SKM-1 (cell line): Measurements from ENCODE around the gene P3H1.
"Not testable (repeated sequence)": the region's sequence is repeated elsewhere in the genome, so short reads cannot be mapped to it uniquely, and the experiment has no call there.

Experiments
- DNase-seq: peaks from one replicate; lab custom pipeline; 2025; ENCODE audit not compliant: unreplicated experiment; lab: John Stamatoyannopoulos, UW

The P3H1 gene

DNA sequence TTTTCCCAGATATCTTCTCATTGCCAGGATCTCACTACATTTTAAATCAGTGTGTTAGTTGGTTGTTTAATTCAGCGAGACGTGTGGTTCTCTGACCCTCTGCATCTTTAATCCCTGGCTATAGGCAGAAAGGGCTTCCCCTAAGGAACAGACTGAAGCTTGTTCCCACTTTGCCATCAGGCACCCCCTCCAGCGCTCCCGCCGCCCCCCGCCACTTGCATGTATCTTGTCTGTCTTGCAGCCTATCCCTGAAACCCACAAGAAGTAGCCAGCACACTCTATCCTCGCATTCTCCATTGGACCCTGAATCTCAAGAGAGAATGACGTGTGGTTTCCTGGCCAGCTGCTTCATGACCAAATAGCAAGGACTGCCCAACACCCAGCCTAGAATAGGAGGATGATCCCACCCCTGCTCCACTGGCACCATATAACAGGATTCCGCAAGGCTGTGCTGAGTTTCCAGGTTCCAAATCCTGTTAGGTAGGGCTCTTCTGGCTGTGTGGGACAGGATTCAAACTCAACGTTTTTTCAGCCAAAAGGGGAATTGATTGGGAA lies 34.6 kb downstream of the P3H1 start:
- DNase-seq: no peak

DNA sequence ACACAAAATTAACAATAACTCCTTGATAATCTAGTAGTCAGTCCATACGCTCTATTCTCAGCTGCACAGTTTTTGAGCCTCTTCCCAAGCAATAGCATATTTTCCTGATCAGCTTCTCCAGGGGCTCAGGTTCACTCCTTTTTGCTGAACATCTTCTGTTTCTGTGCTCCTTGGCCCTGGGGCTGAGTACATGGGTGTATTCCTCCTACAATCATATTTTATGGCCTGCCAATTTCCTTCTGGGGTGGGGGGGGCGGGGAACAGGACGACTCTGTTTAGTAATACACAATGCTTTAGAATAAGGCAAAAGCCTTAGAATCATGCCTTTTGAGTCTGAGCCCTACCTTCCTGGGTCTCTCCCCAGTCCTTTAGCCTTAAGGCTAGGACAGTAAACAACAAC lies 35.2 kb downstream of the P3H1 start:
- DNase-seq: no peak

DNA sequence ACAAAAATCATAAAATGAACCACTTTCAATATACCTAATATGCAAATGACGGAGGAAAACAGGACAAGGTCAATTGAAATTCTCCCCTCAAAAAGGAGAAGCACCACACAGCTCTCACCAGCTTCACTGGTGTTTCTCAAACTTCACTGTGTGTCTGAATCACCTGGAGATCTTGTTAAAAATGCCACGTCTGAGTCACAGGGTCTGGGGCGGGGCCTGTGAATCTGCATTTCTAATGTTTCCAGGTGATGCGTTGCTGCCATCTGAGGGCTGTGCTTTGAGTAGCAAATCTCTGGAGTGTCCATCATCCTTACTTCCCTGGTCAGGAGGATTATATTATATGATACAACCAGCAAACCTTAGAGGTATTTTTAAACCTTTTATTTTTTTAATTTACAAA lies 35.8 kb downstream of the P3H1 start:
- DNase-seq: no peak

DNA sequence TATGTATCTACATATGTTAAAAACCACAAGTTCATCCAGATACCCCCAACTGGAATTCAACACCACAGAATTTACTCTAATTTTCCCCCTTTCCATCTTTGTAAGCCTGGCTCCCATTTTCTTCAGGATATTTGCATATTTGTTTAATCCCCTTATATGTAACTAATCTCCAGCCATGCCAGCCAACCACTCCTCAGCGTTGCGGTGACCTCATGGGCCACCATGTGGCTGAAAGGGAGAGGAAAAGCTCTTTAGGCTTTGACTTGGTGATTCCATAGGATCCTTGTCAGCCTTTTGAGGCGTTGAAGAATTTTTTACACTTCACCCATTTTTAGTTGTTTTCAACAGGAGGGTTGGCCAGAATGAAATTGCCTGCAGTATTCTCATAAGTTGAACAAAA lies 36.8 kb downstream of the P3H1 start:
- no peak for DNase-seq

DNA sequence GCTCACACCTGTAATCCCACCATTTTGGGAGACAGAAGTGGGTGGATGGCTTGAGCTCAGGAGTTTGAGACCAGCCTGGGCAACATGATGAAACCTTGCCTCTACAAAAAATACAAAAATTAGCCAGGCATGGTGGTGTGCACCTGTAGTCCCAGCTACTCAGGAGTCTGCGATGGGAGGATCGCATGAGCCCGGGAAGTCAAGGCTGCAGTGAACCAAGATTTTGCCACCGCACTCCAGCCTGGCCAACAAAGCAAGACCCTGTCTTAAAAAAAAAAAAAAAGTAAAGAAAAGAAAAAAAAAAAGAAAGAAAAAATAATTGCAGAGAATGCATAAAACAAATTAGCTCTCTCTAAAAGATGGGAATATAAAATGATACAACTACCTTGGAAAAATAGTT lies 41.0 kb downstream of the P3H1 start:
- DNase-seq: not testable (repeated sequence)

DNA sequence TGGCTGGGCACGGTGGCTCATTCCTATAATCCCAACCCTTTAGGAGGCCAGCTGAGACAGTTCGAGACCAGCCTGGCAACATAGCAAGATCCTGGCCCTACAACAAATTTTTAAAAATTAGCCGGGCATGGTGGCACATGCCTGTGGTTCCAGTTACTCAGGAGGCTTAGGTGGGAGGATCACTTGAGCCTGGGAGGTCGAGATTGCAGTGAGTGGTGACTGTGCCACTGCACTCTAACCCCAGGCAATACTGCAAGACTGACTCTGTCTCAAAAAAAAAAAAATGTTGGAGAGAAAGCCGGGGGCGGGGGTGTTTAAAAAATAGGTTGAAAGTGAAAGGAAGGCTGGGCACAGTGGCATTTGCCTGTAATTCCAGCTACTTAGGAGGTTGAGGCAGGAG lies 43.3 kb downstream of the P3H1 start:
- no peak for DNase-seq

GRCh38 chr1:42722403-42722802 lies 44.4 kb downstream of the P3H1 start:
- not testable (repeated sequence) for DNase-seq

- DNase-seq: no peak
Measured at GRCh38 chr1:42721926-42722325, 44.9 kb downstream of the P3H1 start.

- no peak for DNase-seq
Measured at GRCh38 chr1:42720868-42721267, 46.0 kb downstream of the P3H1 start.

DNA sequence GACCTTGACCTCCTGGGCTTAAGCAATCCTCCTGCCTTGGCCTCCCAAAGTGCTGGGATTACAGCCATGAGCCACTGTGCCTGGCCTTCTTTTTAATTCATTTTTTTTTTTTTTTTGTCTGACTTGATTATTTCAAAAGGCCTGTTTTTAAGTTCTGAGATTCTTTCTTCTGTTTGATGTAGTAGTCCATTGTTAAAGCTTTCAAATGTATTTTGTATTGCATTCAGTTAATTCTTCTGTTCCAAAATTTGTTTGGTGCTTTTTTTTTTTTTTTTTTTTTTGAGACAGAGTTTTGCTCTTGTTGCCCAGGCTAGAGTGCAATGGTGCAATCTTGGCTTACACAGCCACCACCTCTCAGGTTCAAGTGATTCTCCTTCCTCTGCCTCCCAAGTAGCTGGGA lies 52.4 kb downstream of the P3H1 start:
- not testable (repeated sequence) for DNase-seq

DNA sequence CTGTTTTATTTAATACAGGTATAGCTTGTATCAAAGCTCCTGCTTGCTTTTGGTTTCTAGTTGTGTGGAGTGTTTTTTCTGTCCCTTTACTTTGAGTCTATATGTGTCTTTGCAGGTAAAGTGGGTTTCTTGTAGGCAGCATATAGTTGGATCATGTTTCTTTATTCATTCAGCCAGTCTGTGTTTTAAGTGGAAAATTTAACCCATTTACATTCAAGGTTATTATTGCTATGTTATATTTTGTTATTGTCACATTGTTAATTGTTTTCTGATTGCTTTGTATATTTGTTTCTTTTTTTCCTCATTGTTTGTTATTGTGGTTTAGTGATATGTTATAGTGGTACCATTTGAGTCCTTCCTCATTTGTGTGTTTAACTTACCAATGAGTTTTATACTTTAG lies 53.5 kb downstream of the P3H1 start:
- no peak for DNase-seq

DNA sequence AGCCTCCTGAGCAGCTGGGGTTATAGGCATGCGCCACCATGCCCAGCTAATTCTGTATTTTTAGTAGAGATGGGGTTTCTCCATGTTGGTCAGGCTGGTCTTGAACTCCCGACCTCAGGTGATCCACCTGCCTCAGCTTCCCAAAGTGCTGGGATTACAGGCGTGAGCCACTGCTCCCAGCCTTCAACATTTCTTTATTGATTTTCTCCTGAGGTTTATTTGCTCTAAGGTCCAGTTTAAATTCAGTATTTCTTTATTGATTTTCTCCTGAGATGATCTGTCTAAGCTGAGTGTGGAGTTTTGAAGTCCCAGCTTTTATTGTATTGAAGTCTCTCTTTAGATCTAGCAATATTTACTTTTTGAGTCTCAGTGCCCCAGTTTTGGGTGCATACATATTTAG lies 54.0 kb downstream of the P3H1 start:
- not testable (repeated sequence) for DNase-seq

DNA sequence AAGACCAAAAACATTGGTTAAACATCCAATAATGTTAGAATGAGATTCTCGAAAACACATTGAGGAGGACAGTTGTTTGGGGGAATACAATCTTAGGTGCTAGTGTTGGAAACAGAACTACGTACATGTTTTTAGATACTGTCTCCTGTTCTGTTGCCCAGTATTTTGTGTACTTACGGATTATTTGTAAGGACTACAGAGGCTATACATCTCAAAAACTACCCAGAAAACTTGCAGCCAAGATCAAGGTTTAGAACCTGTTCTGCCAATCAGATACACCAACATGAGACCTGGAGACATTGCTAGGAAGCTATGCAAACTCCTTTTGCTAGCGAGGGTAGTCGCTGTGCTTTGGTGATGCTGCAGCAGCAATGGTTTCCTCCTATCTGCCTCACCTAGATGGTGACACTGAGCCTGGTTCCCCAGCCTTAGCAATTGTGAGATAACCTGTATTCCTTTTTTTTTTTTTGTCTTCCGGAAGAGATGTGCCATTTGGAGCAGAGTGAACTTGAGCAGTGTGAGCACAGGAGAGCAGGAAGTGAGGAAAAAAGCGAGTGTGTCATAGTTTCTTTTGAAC lies 62.9 kb downstream of the P3H1 start:
- no peak for DNase-seq

DNA sequence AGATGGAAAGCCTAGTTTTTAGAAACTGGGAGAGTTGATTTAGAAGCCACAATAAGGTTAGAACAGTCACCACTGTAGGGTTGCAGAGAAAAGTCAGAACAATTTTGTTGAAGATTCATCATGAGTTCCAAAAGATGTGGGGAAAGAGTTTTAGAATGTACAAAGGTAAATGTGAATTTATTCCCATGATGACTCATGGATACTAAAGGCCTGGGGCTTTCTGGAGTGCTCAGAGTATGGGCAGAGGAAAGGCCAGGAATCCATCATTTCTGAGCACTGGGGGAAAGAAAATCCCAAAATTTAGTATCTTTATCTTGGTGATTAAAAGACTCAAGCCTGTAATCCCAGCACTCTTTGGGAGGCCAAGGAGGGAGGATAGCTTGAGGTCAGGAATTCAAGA lies 66.8 kb downstream of the P3H1 start:
- no peak for DNase-seq

DNA sequence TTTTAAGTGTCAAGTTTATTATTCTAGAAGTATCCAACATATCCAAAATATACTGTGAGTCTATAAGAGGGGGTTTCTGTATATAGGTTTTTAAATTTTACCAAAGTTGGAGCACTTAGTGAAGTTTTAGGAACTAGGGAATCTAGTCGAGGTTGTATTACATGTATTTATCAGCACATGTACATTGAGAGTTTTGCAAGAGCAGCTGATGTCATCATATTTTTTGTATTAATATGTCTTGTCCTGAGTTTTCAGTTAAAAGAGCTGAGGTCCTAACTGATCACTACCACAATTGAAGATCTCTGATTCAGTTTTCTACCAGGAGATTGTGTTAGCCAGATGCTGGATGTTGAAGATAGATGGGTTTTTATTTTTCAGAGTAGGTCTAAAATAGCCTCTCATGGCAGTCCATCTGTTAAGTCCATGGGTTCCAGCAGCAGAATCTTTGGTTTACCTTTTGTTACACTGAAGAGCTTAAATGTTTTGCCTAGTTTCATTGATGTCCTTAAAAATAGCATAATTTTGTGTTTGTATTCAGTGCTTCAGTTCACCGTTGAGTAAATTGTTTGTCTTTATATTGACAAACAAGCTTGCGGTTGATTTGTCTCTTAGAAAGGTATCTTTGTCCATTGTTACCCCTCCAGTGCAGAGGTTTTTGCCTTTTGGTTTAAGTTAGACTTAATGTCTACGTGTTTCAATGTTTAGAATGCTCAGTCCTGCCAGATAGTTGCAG lies 68.6 kb downstream of the P3H1 start:
- no peak for DNase-seq
